Measurements from ENCODE around the gene SLC35G3. TPM values are rescaled to one million over a fixed set of nuclear protein-coding genes. Genes with fewer than 3 reads are reported as not detected.

The SLC35G3 gene
- total and polyA plus RNA-seq, 2 of the 8 experiments (the other 6 are each of a cell fraction or from before 2014, with no cell fraction given), result not detected

- Histone ChIP-seq H2BK5ac (ENCODE audit: low read depth, low read length) (no peak overlapping the region), H4K8ac (ENCODE audit: extremely low read depth, insufficient read depth, low read length) (no peak overlapping the region), H3K23ac (ENCODE audit: insufficient read length) (no peak overlapping the region), H3K14ac (ENCODE audit: insufficient read length) (no peak overlapping the region), H2BK20ac (ENCODE audit: low read length) (no peak overlapping the region), H2AK5ac (ENCODE audit: low read depth, low read length) (no peak overlapping the region), H3K18ac (ENCODE audit: extremely low read depth, low read length) (no peak overlapping the region), H3K79me1 (ENCODE audit: low read depth, low read length) (no peaks in the 10 kb centered on the region), H3K9me3 (ENCODE audit: insufficient read depth in 2 of 2, low read depth in 1 of 2, low read length in 1 of 2) (no peaks in the 10 kb centered on the region), H3K27ac (ENCODE audit: low read depth, low read length) (no peak overlapping the region), H4K5ac (ENCODE audit: insufficient read length, low read depth, low read length) (no peak overlapping the region), H3K36me3 (ENCODE audit: control insufficient read depth in 2 of 4, insufficient read depth in 4 of 4, low read length in 3 of 4) (no peaks in the 10 kb centered on the region), H3K27me3 (replicated peaks in 1 of 4; ENCODE audit: control insufficient read depth in 3 of 4, extremely low read depth in 1 of 4, insufficient read depth in 3 of 4, low read length in 3 of 4) (peaks cover 0 to 4% (median 0%) of the 10 kb centered on the region in 4 experiments; a peak in 1 of 7 replicates), H2BK12ac (ENCODE audit: low read depth, low read length) (no peak overlapping the region), H3K56ac (replicated peaks; ENCODE audit: insufficient read length, low read depth, low read length) (no peak overlapping the region), H2BK120ac (replicated peaks; ENCODE audit: low read depth, low read length) (no peak overlapping the region), H3K4me2 (ENCODE audit: insufficient read depth in 1 of 2, low read depth in 2 of 2, low read length in 2 of 2) (no peak overlapping the region), H4K20me1 (replicated peaks in 1 of 2; ENCODE audit: control insufficient read depth in 1 of 2, insufficient read depth in 2 of 2, low read length in 2 of 2) (no peaks in the 10 kb centered on the region), H3K9ac (replicated peaks in 1 of 4; ENCODE audit: extremely low read depth in 1 of 4, low read depth in 3 of 4, low read length in 3 of 4) (no peak overlapping the region), H3K4ac (replicated peaks; ENCODE audit: insufficient read length, low read depth, low read length) (no peak overlapping the region), H3K23me2 (ENCODE audit: low read depth, low read length) (no peaks in the 10 kb centered on the region), H3K4me3 (ENCODE audit: extremely low read depth in 1 of 4, insufficient read depth in 2 of 4, low read depth in 3 of 4, low read length in 4 of 4) (no peak overlapping the region), H3K79me2 (ENCODE audit: control insufficient read depth in 1 of 2, insufficient read depth in 2 of 2, low read length in 2 of 2) (no peaks in the 10 kb centered on the region), H2AFZ (ENCODE audit: low read length) (no peak overlapping the region), H2BK15ac (ENCODE audit: low read length) (no peak overlapping the region), H4K91ac (replicated peaks; ENCODE audit: insufficient read length, low read length) (no peak overlapping the region), H3K4me1 (replicated peaks in 1 of 4; ENCODE audit: control insufficient read depth in 3 of 4, insufficient read depth in 4 of 4, low read length in 3 of 4) (peaks cover 0 to 4% (median 3%) of the 10 kb centered on the region in 4 experiments; a peak in 2 of 7 replicates)
- CTCF ChIA-PET (ENCODE audit: partially characterized antibody), result interaction anchor here (0.5 to 1.2 kb wide), 2 partner anchors 76 to 567 kb away, joined by 3 to 4 read pairs; no protein-coding TSS in a partner anchor
- no peak for DNase-seq (ENCODE audit: low read depth in 1 of 2, low spot score in 2 of 2)
- no peak for FAIRE-seq
- 70% methylated on average over 5 of the region's 5 CpGs; no CpG with 5 or more reads in 1 of the 2 experiments for WGBS, 2 experiments (ENCODE audit: extremely low coverage in 1 of 2, insufficient coverage in 1 of 2, insufficient read length in 1 of 2, insufficient replicate concordance in 2 of 2, low coverage in 1 of 2, low lambda C conversion rate in 2 of 2, missing lambda C conversion rate in 1 of 2)
- POLR2A ChIA-PET (ENCODE audit: partially characterized antibody), result no interaction called here
- TF ChIP-seq, protein P1, sequence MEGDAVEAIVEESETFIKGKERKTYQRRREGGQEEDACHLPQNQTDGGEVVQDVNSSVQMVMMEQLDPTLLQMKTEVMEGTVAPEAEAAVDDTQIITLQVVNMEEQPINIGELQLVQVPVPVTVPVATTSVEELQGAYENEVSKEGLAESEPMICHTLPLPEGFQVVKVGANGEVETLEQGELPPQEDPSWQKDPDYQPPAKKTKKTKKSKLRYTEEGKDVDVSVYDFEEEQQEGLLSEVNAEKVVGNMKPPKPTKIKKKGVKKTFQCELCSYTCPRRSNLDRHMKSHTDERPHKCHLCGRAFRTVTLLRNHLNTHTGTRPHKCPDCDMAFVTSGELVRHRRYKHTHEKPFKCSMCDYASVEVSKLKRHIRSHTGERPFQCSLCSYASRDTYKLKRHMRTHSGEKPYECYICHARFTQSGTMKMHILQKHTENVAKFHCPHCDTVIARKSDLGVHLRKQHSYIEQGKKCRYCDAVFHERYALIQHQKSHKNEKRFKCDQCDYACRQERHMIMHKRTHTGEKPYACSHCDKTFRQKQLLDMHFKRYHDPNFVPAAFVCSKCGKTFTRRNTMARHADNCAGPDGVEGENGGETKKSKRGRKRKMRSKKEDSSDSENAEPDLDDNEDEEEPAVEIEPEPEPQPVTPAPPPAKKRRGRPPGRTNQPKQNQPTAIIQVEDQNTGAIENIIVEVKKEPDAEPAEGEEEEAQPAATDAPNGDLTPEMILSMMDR (IDR thresholded peaks at IDR 0.05; ENCODE audit: control extremely low read depth in 1 of 3, insufficient read depth in 1 of 3, low read depth in 1 of 3, low read length in 3 of 3), result no peak
- TF ChIP-seq SUZ12 (IDR thresholded peaks at IDR 0.05; ENCODE audit: low read length), result no peak
- TF ChIP-seq GTF2F1 (IDR thresholded peaks at IDR 0.05; ENCODE audit: borderline replicate concordance, low read depth, low read length), result no peak
- no peak for TF ChIP-seq BRCA1 (IDR thresholded peaks at IDR 0.05; ENCODE audit: low read depth, low read length)
- TF ChIP-seq, protein P2, sequence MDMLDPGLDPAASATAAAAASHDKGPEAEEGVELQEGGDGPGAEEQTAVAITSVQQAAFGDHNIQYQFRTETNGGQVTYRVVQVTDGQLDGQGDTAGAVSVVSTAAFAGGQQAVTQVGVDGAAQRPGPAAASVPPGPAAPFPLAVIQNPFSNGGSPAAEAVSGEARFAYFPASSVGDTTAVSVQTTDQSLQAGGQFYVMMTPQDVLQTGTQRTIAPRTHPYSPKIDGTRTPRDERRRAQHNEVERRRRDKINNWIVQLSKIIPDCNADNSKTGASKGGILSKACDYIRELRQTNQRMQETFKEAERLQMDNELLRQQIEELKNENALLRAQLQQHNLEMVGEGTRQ (IDR thresholded peaks at IDR 0.05; ENCODE audit: low read length), result no peak
- no peak for TF ChIP-seq RXRA (IDR thresholded peaks at IDR 0.05; ENCODE audit: insufficient read depth, low read depth, low read length)
- TF ChIP-seq JUND (IDR thresholded peaks at IDR 0.05; ENCODE audit: low read length), result no peak
- no peak for TF ChIP-seq TCF12 (IDR thresholded peaks at IDR 0.05; ENCODE audit: low read depth, low read length)
- TF ChIP-seq KDM1A (IDR thresholded peaks at IDR 0.05; ENCODE audit: borderline replicate concordance, low read length), result no peak
- TF ChIP-seq TAF7 (optimal IDR thresholded peaks at IDR 0.05; ENCODE audit: borderline replicate concordance, low read depth, low read length), result no peak
- no peak for TF ChIP-seq RFX5 (IDR thresholded peaks at IDR 0.05; ENCODE audit: borderline replicate concordance, low read depth, low read length)
Measured at GRCh38 chr17:35236821-35237220, 42.6 kb upstream of the SLC35G3 start.
